IPS-NIHi7 (cell line): ENCODE data around the gene CXCL1.

Source experiments
- DNase-seq: peaks from one replicate; pipeline ENCODE4 v3.0.0; 2012; ENCODE audit warnings: mixed read lengths; ENCODE audit errors: extremely low spot score

CXCL1 gene

DNA sequence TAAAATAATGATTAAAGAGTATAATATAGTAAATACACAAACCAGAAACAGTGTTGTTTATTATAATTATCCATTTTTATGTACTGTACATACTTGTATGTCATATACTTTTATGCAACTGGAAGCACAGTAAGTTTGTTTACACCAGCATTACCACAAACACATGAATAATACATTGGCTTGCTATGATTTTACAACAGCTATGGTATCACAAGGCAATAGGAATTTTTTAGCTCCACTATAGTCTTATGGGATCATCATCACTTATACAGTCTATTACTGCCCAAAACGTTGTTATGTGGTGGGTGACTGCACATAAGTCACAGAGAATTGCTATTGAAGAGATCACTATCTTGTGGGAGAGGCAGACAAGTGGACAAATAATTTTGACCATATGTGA lies 17.9 kb upstream of the CXCL1 start:
- DNase-seq: no peak

DNA sequence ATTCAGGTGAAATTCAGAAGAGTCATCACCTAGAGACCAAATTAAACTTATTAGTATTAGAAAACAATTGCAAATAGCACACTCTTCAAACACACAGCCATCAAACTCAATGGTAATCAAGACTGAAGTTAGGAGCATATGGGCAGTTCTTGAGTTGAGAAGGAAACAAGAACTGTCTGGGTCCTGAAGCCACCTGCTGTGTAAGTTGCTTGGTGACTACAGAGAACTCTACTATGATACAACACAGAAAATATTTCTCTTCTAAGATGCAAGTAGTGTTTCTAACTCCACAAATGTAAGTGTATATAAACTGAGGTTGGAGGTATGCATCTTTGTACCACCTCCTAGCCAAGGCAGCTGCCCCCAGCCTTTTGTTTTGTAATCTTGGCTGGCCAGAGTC lies 16.4 kb upstream of the CXCL1 start:
- no peak for DNase-seq

DNA sequence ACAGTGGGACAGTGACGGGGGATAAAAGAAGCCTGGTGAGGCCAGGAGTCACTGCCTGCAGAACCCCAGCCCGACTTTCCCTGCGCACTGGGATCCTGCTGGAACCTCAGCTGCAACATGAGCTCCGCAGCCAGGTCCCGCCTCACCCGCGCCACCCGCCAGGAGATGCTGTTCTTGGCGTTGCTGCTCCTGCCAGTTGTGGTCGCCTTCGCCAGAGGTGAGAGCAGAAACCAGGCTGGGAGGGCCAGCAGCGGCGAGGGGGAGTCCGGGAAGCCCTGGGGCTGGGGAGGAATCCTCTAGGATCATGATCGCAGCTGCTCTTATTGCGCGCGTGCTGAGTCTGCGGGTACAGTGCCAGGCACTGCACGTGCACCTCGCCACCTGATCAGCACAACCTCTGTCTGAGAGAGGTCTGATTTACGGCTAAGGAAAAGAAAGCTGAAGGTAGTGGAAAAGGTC lies 15.9 kb upstream of the CXCL1 start, which contains the start of gene PF4V1:
PF4V1 (plus strand) TSS at position 51 of the 459 bp plus-strand sequence; CDS start at position 118, 67 bp downstream.
- peak; percentile 79 for DNase-seq

DNA sequence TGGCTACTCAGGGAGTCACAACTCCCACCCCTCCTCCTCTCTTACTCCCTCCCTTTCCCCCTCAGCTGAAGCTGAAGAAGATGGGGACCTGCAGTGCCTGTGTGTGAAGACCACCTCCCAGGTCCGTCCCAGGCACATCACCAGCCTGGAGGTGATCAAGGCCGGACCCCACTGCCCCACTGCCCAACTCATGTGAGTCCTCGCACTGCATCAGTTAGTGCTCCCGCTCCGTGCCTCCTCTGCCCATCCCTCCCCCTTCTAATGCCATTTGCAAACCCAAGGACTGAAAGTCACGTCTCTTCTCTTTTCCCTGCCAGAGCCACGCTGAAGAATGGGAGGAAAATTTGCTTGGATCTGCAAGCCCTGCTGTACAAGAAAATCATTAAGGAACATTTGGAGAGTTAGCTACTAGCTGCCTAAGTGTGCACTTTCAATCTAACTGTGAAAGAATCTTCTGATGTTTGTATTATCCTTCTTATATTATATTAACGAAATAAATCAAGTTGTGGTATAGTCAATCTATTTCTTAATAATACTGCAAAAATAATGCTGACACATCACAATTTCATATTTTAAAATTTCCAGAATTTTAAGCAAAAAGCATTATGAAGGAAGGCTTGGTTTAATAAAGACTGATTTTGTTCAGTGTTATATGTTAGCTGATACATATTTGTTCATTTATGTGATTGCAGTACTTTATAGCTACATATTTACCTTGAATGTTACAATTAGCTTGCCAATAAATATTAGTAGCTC lies 15.3 kb upstream of the CXCL1 start:
- no peak for DNase-seq

DNA sequence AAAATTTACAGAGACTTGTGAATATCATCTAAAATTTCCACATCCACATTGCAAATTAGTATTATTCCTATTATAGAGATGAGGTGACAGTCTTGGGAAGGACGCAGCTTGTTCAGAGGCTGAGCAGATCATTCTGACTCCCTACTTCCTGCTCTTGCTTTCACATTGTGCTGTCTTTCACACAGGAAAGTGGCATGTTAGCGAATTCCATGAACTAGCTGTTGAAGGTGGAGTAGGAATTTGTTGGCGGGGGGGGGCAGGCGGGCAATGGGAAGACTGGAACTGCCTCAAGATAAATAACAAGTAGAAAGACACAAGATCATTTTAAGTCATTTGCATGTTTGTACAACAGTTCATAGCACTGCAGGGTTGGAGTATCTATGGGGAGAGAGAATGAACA lies 13.8 kb upstream of the CXCL1 start:
- no peak for DNase-seq

DNA sequence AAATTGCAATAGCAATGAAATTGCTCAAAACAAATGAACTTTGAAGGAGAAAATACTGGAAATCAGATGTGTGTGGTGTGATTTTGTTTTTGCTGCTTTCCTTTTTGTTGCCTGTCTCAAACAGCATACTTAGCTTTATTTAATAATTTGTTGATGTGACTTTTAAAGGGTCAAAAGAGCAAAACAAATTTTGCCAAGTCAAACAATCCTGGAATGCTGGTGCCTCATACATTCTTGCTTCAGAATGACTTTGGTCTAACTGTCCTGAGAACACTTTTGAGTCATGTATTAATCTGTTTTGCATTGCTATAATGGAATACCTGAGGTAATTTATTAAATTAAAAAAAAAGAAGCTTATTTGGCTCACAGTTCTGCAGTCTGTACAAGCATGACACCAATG lies 12.7 kb upstream of the CXCL1 start:
- DNase-seq: no peak

DNA sequence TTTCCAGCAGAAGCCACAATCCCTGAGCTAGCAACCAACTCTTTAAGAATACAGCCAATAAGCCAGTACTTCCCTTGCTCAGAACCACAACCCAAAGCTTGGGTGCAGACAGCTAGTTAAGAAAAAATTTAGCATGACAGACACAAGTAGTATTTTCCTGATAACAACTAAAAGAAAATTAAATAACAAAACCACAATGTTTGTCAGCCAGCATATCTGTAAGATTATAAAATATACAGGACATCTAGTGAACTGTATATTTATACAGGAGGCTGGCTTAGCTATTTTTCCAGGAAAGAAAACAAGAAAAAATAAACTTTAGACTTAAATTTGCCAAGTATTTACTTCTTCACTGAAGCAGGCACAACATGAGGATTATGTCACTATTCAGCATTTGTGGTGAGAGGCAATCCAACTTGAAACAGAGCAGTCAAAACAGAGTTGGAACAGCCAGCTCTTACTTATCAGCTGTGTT lies 9.5 kb upstream of the CXCL1 start:
- no peak for DNase-seq

DNA sequence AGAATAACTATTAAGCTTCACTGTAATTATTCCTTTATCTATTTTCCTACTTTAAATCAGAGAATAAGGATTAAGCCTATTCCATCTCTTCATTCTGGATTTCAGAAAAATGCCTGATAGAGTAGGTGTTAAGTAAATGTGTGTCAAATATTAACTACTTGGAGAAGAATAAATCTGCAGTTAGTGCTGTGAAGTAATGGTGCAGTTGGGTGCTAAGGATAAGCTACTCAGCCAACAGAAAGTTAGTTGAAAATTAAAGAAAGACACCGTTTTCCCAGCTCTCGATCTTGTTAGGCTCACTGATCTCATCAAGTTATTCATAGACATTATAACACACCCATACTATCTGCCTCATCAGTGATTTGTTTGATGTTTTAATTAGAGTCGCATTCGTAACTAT lies 9.0 kb upstream of the CXCL1 start:
- DNase-seq: no peak

DNA sequence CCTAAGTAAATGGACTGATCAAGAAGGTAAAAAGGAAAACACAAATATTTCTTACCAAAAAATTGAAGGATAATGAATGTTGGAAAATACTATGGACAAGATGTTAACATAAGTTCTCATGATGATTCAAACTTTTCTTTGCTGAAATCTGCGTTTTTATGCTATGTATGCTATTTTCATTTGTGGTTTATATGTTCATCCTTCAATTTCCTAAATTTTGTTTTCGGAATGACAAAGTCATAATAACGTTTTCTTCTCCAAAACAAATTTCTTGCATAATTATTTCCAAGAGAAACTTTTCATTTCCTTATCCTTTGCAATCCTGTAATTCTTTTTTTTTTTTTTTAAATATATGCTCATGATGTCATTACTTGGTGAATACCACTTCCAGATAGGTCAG lies 8.3 kb upstream of the CXCL1 start:
- DNase-seq: no peak

DNA sequence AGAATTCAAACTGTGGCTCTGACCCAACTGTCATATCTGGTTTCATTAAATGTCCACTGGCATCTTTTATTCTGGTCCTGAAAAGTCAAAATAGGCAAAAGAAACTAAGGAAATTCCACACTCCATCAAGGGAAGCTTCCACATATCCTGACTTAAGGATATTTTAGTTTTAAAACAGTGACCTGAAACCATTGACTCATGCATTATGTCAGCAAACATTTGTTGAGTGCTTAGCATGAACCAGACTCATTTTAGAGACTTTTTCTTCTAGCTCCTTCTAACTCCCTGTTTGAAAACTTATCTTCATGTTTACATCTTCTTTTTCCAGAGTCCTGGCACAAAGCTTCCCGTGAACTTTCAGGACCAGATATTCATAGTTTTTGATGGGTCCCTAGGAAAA lies 6.9 kb upstream of the CXCL1 start:
- no peak for DNase-seq

DNA sequence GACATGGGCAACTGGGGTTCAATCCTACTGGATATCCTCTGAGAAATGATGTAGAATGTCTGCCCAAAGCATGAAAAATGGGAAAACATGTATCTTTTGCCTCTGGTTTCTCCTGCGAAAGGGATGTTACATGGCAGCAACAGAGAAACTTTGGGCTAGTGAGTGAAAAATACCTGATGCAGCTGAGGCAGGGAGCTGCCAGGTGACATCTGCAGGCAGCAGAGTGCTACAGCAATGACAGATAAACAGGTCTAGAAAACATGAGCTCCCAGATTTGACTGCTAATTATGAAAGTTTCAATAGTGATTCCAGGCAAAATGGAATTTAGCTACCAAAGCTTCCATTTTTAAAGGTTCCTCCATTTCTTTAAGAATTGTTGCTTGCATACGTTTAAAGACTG lies 4.8 kb upstream of the CXCL1 start:
- peak; percentile 52 for DNase-seq

DNA sequence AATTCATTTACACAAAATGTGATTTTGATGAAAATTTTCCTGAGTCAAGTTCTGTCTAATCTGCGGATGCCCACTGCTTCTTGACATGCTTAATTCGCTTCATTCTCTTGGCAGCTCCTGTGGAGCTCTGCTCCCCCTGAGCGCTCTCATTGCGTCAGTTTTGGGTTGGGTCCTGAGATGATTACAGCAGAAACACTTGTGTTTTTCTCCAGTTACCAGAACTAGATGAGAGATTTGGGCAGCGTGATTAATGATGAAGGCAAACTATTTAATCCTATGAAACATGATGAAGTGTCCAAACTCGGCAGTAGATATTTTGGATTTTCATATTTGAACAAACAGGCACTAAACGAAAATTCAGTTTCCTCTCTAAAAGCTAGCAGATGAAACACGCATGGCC lies 4.2 kb upstream of the CXCL1 start:
- DNase-seq: no peak

DNA sequence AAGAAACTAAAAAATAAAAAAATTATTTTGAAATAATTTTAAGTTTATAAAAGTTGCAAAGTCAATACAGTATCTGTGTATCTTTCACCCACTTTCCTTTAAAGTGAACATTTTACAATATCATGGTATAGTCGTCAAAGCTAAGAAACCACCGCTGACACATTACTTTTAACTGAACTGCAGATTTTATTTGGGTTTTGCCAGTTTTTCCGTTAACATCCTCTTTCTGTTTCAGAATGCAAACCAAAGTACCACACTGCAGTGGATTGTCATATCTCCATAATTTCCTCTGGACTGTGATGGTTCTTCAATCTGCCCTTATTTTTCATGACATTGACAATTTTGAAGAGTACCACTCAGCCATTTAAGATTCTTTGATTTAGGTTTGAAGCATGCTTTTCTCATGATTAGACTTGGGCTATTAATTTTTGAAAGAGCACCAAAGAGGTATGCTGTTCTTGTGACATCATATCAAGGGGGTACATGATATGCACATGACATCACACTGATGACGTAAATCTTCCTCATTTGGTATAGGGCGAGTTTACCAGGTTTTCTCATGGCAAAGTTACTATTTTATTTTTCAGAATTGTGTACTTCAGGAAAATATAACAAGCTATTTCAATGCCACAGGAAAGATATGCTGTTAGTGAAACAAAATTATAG lies 3.6 kb upstream of the CXCL1 start:
- DNase-seq: no peak

DNA sequence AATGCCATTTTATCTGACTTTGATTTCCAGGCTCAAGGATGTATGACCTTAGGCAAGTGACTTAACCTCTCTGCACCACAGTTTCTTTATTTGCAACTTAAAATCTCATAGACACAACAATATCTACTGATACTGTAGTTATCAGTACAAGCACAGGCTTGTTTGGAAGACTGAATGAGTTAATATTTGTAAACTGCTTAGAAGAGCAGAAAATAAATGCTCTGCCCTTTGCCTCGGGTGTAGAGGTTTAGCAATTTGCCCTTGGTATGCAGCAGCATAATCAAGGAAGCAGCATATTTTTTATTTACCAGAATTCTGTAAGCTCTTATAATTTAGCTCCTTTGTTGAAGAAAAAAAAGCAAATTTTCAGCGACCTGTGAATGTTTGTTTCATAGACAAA lies 2.9 kb upstream of the CXCL1 start:
- no peak for DNase-seq

DNA sequence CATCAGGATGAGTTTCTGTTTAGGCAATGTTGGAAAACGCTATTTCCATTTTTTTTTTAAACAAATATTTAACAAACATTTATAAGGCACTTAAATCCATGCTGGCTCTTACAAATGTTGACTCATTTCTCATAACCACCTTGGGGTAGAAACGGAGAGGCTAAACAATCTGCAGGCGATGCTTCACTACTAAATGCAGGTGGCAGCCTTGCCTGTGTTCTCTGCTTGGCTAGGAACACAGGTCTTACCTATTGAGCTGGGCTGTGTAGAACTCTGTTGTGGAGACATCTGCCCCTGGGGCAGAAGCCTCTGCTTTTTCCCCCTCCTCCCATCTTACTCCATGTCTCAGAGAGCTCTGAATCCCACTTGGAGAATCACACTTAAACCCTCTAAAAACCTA lies 1.4 kb upstream of the CXCL1 start:
- DNase-seq: peak; percentile 34

DNA sequence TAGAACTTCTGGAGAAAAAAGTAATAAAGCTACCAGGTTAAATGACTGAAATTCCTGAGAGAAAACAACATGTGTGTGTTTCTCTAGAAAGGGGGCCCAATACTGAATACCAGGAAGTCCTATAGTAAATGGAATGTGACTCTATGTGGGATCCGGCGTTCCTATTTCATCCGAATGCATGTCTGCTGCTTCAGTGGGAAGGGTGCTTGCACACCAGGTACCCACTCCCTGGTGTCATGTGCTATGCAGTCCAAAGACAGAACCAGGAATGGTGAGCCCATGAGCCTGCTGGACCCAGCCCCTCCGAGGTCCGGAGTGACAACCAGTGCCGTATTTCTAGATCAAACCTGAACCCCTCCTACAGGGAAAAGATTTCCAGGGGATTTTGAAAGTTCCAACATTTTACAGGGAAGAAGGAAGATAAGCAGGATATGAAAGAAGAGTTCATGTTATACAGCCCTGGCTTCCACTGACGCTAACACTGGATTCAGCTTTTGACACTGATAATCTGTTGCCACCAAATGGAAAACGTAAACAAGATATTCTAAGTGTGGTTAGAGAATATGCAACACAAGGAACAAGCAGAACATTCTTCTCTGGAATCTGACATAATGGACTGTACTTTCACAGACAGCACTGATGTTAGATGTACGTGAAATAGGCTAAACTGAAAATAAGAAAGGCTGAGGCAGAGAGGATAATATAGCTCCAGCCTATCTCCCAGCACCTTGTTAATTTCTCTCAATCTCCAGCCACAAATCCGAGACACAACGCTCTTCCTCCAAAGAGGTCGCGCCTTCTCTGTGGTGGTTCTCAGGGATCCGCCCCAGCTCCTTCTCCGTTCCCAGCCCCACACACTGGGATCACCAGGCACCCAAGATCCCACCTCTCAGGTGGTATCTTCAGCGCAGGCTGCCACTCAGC lies 725 bp upstream of the CXCL1 start:
- peak; percentile 34 for DNase-seq

DNA sequence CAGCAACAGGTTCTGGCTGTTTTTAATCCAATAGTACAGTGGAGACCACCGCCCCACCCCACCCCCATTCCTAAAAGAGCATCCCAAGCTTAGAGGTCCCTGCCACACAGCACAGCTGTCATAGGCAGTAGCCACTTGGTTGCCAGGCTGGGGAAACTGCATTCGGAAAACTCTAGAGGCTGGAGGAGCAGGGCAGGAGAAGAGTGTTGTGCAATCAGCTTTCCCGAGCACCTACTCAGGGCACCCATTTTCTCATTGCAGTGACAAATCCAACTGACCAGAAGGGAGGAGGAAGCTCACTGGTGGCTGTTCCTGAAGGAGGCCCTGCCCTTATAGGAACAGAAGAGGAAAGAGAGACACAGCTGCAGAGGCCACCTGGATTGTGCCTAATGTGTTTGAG lies 1.1 kb downstream of the CXCL1 start:
- no peak for DNase-seq

DNA sequence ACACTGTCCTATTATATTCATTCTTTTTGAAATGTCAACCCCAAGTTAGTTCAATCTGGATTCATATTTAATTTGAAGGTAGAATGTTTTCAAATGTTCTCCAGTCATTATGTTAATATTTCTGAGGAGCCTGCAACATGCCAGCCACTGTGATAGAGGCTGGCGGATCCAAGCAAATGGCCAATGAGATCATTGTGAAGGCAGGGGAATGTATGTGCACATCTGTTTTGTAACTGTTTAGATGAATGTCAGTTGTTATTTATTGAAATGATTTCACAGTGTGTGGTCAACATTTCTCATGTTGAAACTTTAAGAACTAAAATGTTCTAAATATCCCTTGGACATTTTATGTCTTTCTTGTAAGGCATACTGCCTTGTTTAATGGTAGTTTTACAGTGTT lies 1.6 kb downstream of the CXCL1 start:
- DNase-seq: no peak

DNA sequence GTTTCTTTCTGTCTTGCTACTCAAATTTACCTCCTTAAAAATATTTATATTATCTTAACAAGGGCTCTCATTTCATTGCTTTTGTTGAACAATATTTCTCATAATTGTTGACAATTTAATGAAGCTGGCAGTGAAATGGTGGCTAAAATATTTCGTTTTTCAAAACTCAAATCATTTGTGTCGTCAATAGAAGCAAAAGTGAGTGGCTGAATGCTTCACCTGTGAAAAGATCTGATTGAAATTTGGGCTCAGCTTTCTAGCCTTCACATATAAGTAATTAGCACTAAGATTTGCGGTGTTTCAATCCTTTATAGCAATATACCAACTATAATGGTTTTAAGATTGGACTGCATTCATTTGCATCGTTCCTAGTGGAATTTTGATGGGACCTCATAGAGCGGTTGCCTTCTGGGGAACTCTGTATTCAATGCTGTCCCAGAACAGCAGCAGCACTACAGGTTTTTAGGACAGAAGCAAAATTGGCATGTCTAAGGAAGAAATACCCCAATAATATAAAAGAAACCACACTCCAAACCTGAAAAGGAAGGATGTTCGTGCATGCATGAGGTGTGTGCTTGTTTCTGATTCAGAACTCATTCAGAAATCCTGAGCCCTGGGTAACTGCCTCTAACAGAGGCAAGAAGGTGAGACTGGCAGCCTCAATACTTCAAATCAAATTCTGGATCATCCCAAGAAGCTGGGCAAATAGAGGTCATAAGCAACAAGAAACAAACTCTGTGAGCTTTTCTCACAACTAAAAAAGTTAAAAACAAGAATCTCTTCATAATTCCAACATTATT lies 2.5 kb downstream of the CXCL1 start:
- DNase-seq: no peak

DNA sequence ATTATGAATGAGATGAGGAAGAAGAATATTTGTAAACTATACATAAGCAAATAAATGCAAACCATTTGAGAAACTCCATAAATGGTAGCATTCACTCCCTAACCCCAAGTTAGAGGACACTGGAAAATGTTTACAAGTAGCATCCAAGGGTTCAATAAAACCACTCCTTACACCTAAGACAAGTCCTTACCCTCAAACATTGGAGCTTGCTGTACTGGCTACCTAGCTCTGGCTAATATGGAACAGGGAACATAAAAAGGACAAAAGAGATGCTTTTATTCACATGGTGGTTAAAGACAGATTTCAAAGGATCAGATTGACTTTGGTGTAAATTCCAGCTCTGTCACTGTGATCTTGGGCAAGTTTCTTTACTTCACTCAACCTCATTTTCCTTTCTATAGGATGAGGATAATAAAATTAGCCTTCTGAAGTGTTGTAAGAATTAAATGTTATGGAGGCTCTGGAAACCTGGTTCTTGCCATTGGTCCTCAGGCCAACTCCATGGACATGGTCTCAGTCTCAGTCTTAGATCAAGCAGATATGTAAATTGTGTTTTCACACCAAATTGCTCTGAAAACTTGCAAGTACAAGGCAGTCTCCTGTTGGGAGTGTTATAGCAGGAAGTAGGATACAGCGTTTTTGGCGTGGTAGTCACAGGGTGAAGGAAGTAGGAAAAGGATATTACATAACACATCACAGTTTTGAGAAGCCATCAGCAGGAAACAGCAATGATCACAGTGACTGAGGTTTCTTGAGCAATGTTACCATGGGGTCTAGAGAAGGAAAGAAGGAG lies 3.3 kb downstream of the CXCL1 start:
- DNase-seq: no peak

DNA sequence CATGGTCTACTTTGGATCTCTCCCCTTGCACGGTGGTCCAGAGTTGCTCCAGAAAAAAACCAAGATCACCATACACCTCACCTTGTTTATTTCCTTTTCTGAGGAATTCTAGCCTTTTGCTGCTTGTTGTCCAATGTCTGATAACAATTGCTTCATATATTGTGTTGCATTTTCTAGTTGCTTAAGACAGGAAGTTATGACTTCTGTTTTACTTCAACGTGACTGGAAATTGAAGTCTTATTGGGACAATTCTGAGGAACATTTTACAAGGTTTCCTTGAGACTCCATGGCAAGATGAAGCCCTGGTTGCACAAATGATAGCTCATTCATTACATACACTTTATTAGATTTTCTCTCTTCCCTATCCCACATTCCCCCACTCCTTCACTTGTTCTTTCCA lies 5.2 kb downstream of the CXCL1 start:
- no peak for DNase-seq
